Liver (tissue), 3 donors: ENCODE results near the gene GPR12.

Experiments
- FOXA1 ChIP-seq: IDR thresholded peaks from 2 replicates; pipeline ENCODE4 v1.6.1; 2016; ENCODE audit warnings: antibody characterized with exemption
- GABPA ChIP-seq, 2 donors: IDR thresholded peaks in 1 of 2; conservative IDR thresholded peaks in 1 of 2; 2 replicates each; pipeline ENCODE4 v1.6.1; 2016; ENCODE audit warnings: antibody characterized with exemption in 2 of 2, mild to moderate bottlenecking in 1 of 2, moderate library complexity in 1 of 2
- JUND ChIP-seq, 2 donors: IDR thresholded peaks; 2 replicates each; pipeline ENCODE4 v1.6.1; 2016; ENCODE audit warnings: antibody characterized with exemption in 2 of 2
- RXRA ChIP-seq, 2 donors: IDR thresholded peaks; 2 replicates each; pipeline ENCODE4 v1.6.1; 2017 to 2018; ENCODE audit warnings: antibody characterized with exemption in 2 of 2, mild to moderate bottlenecking in 1 of 2
- SP1 ChIP-seq: IDR thresholded peaks from 2 replicates; pipeline ENCODE4 v1.6.1; 2018; ENCODE audit warnings: antibody characterized with exemption, mild to moderate bottlenecking
- TAF1 ChIP-seq: conservative IDR thresholded peaks from 2 replicates; pipeline ENCODE4 v1.6.1; 2016; ENCODE audit warnings: antibody characterized with exemption, mild to moderate bottlenecking
- YY1 ChIP-seq: IDR thresholded peaks from 2 replicates; pipeline ENCODE4 v1.6.1; 2016; ENCODE audit warnings: antibody characterized with exemption, mild to moderate bottlenecking
- TF ChIP-seq, protein P1 (sequence below): fragments of 150-350 bp; IDR thresholded peaks from 2 replicates; pipeline ENCODE4 v1.5.1; 2017; ENCODE audit warnings: improper control_type of control experiment, low read depth, low read length; ENCODE audit not compliant: missing input control
- TF ChIP-seq, protein P2 (sequence below): IDR thresholded peaks from 2 replicates; pipeline ENCODE4 v1.6.1; 2016; ENCODE audit warnings: antibody characterized with exemption
- TF ChIP-seq, protein P3 (sequence below): IDR thresholded peaks from 2 replicates; pipeline ENCODE4 v1.6.1; 2016; ENCODE audit warnings: antibody characterized with exemption, mild to moderate bottlenecking
- donor health status: healthy.
- donor health status: healthy.

DNA sequence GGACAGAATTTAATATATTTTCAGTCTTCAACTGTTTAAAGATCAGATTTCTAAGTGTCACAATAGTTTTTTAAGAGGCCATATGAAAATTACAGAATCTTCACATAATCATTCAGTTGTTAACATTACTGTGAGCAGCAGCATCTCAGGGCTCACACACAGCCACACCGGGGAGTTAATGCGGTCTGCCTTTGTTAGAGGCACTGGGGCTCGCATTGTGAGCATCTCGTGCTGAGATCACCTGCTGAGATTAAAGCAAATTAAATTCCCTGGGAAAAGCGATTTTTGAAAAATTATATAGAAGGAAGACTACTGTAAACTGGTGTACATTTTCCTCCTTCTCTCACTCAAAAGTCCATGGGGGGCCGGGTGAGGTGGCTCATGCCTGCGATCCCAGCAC is 16.6 kb downstream of the GPR12 start:
- TF ChIP-seq TAF1 (no peak), SP1 (no peak), YY1 (no peak), RXRA (IDR thresholded peaks at IDR 0.05) (no peak), GABPA (IDR thresholded peaks at IDR 0.05 in 1 of 2, conservative IDR thresholded peaks at IDR 0.05 in 1 of 2) (no peak), FOXA1 (no peak), JUND (IDR thresholded peaks at IDR 0.05) (no peak)
- TF ChIP-seq, protein P1, sequence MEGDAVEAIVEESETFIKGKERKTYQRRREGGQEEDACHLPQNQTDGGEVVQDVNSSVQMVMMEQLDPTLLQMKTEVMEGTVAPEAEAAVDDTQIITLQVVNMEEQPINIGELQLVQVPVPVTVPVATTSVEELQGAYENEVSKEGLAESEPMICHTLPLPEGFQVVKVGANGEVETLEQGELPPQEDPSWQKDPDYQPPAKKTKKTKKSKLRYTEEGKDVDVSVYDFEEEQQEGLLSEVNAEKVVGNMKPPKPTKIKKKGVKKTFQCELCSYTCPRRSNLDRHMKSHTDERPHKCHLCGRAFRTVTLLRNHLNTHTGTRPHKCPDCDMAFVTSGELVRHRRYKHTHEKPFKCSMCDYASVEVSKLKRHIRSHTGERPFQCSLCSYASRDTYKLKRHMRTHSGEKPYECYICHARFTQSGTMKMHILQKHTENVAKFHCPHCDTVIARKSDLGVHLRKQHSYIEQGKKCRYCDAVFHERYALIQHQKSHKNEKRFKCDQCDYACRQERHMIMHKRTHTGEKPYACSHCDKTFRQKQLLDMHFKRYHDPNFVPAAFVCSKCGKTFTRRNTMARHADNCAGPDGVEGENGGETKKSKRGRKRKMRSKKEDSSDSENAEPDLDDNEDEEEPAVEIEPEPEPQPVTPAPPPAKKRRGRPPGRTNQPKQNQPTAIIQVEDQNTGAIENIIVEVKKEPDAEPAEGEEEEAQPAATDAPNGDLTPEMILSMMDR = no peak
- TF ChIP-seq, protein P2, sequence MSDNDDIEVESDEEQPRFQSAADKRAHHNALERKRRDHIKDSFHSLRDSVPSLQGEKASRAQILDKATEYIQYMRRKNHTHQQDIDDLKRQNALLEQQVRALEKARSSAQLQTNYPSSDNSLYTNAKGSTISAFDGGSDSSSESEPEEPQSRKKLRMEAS = no peak
- TF ChIP-seq, protein P3, sequence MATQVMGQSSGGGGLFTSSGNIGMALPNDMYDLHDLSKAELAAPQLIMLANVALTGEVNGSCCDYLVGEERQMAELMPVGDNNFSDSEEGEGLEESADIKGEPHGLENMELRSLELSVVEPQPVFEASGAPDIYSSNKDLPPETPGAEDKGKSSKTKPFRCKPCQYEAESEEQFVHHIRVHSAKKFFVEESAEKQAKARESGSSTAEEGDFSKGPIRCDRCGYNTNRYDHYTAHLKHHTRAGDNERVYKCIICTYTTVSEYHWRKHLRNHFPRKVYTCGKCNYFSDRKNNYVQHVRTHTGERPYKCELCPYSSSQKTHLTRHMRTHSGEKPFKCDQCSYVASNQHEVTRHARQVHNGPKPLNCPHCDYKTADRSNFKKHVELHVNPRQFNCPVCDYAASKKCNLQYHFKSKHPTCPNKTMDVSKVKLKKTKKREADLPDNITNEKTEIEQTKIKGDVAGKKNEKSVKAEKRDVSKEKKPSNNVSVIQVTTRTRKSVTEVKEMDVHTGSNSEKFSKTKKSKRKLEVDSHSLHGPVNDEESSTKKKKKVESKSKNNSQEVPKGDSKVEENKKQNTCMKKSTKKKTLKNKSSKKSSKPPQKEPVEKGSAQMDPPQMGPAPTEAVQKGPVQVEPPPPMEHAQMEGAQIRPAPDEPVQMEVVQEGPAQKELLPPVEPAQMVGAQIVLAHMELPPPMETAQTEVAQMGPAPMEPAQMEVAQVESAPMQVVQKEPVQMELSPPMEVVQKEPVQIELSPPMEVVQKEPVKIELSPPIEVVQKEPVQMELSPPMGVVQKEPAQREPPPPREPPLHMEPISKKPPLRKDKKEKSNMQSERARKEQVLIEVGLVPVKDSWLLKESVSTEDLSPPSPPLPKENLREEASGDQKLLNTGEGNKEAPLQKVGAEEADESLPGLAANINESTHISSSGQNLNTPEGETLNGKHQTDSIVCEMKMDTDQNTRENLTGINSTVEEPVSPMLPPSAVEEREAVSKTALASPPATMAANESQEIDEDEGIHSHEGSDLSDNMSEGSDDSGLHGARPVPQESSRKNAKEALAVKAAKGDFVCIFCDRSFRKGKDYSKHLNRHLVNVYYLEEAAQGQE = no peak
